8988T (cell line): ENCODE data around the gene NAB2.
A peak's percentile ranks its signal among the peaks of the same experiment; 100 is the strongest.
"Not testable (repeated sequence)": the region's sequence is repeated elsewhere in the genome, so short reads cannot be mapped to it uniquely, and the experiment has no call there.

Source experiments
- DNase-seq: peaks from one replicate; pipeline ENCODE4 v3.0.0; 2011

The NAB2 gene

GRCh38 chr12:57072661-57073060 lies 16.3 kb upstream of the NAB2 start:
- DNase-seq: no peak

GRCh38 chr12:57073566-57074450 lies 15.1 kb upstream of the NAB2 start:
- DNase-seq: not testable (repeated sequence)

GRCh38 chr12:57078519-57079404 lies 10.2 kb upstream of the NAB2 start, which contains the start of gene NEMP1:
Gene NEMP1, minus strand, starts transcription at chr12:57078791. Its CDS starts 46 bp downstream, at chr12:57078745.
- DNase-seq: no peak

GRCh38 chr12:57079821-57080220 lies 9.1 kb upstream of the NAB2 start:
- DNase-seq: no peak

GRCh38 chr12:57080855-57081254 lies 8.1 kb upstream of the NAB2 start:
- DNase-seq: no peak

- DNase-seq: no peak
These were observed 2.9 kb upstream of the NAB2 start for GRCh38 chr12:57085999-57086492.

GRCh38 chr12:57086493-57087009 lies 2.4 kb upstream of the NAB2 start:
- no peak for DNase-seq

GRCh38 chr12:57087010-57087690 lies 1.8 kb upstream of the NAB2 start:
- DNase-seq: no peak

GRCh38 chr12:57087691-57088353 lies 1.1 kb upstream of the NAB2 start:
- DNase-seq: no peak

- DNase-seq: no peak
These were observed 644 bp downstream of the NAB2 start for GRCh38 chr12:57089271-57090245.

- DNase-seq: no peak
These were observed 1.6 kb downstream of the NAB2 start for GRCh38 chr12:57090490-57090889.

- DNase-seq: no peak
These were observed 2.2 kb downstream of the NAB2 start for GRCh38 chr12:57090924-57091637.

GRCh38 chr12:57091638-57092528 lies 3.0 kb downstream of the NAB2 start:
- DNase-seq: no peak

GRCh38 chr12:57092529-57092862 lies 3.6 kb downstream of the NAB2 start:
- no peak for DNase-seq

GRCh38 chr12:57092876-57093414 lies 4.0 kb downstream of the NAB2 start:
- DNase-seq: no peak

GRCh38 chr12:57093415-57094207 lies 4.7 kb downstream of the NAB2 start:
- peak; percentile 80 for DNase-seq

GRCh38 chr12:57094208-57095160 lies 5.6 kb downstream of the NAB2 start:
- no peak for DNase-seq
